T-helper 9 cell (primary cell): ENCODE data around the gene GOLGA6C.
"Not testable (repeated sequence)": the region's sequence is repeated elsewhere in the genome, so short reads cannot be mapped to it uniquely, and the experiment has no call there.

Experiments
- DNase-seq: peaks from one replicate; pipeline ENCODE4 v3.0.0-alpha.2; 2020

The GOLGA6C gene

DNA sequence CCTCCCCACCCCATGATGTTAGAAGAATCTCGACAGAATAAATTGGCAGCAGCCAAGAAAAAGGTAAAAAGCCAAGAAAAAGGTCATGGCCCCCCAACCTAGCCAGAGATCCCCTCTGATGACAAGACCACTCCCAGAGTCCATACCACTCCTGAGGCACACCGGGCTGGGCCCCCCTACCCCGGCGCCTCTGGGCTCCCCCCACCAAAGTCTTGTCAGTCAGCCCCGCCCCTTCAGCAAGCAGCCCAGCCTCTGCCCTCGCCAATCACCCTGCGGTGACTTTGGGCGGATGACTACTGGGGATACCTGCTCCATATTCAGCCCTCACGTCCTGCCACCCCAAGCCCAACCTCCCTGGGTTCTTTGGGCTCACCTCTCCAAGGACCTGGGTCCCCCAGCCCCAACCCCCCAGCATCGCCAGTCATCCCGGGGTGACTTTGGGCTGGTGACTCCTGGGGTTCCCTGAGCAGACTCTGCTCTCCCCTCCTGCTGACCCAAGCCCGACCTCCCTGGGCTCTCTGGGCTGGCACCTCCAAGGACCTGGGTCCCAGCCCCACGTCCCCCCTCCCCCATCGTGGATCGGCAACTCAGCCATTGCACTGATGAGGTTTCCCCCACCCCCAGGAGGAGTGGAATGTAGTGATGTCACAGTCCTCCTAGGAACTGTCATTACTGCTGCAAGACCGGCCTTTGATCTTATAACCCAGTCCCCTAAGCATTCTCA, 648 bp downstream of the GOLGA6C start:
- not testable (repeated sequence) for DNase-seq

DNA sequence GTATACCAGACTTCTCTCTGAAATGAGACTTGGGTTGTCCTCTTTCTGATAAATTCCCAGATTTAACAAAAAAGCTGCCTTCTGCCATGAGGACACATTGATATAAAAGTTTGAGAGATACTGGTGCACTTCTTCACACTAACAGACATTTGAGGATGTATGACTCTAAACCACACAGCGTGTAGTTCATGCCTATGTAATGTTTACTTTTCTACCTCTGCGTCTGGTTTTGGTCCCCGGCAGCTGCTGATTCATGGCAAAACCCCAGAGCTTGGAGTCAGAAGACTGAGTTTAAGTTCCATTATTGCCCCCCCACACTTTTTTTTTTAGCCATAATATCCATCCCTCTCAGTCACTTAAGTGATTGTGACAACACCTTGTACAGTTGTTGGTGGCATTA, 1.7 kb downstream of the GOLGA6C start:
- not testable (repeated sequence) for DNase-seq

DNA sequence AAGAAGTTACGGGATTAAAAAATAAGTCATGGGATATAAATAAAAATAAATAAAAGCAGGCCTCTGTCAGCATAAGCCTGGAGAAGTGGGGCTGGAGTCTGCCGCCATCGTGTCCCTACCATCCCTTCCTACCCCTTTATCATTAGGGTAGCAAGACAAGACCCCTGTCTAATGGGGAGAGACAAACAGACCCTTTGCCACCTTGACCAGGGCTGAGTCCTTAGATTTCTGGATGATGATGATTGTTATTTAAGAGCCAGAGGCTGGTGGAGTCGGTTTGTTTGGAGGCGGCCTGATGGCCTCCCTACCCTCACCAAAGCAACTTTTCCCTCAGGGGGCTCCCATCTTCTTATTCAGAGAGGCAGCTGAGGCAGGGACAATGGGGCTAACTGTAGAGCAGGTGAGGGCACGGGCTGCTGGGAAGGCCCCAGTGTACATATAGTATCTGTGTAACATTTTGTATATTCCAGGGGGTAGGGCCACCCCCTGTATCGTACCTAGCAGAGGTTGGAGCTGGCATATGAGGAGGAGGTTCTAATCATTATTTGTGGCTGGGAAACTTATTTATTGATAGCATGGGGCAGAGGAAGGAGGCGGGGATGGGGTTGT, 15.7 kb downstream of the GOLGA6C start:
- not testable (repeated sequence) for DNase-seq

DNA sequence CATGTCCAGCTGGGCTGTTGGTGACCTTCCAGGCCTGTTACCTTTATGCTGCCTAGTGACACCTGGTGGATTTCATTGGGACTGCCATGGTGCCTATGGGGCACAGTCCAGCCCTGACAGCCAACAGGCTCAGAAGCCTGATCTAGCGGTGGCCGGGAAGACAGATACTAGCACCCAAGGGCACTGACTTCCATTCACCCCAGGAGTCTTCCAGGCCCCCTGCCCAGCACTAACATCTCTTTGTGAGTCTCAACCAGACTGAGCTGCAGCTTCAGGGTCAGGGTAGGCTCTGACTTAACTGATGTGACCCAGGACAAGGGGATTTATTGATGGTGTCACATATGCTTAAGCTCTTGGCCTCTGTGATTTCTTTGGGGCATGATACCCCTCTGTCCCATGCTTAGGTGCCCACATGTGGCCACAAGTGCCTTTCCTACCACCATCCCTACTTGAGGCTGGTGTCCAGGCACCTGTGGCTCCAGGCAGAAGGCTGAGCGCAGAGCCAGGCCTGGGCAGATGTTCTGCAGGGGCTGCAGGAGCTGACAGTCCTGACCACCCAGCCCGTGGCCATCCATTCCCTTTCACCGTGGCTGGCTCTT, 16.5 kb downstream of the GOLGA6C start:
- DNase-seq: peak; percentile 43

DNA sequence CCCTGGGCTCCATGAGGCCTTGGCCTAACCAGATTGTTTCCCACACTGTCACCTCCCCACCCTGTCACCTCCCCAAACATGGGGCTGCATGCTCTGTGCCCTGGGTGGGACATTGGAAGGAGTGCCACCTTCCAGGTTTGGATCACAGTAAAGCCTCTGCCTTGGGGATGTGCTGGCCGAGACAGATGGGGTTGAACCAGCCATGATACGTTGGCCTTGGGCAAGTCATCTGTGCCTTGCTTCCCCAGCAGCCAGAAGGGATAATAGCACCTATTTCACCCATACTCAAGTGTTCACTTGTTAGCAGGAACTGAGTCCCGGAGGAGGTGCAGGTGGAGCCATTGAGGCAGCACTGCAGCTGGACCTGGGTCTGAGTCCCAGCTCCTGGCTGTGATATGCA, 17.5 kb downstream of the GOLGA6C start:
- DNase-seq: not testable (repeated sequence)

DNA sequence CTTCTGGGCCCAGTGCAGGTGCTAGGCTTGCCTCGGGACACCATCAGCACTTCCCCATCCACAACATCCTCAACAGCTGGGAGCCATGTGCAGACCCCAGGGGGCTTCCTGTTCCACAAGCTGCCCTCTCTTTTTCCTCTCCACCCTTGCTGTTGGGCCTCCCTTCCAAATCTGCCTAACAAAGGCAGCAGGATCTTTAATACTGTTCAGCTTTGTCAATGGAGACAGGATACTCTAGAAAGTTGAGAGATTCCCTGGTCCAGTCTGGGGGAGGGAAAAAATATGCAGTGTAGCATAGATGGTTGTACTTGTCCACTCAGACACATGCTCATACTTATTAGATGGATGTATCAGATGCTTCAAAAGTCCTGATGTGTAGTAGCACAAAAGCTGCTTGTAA, 20.4 kb downstream of the GOLGA6C start:
- DNase-seq: not testable (repeated sequence)

DNA sequence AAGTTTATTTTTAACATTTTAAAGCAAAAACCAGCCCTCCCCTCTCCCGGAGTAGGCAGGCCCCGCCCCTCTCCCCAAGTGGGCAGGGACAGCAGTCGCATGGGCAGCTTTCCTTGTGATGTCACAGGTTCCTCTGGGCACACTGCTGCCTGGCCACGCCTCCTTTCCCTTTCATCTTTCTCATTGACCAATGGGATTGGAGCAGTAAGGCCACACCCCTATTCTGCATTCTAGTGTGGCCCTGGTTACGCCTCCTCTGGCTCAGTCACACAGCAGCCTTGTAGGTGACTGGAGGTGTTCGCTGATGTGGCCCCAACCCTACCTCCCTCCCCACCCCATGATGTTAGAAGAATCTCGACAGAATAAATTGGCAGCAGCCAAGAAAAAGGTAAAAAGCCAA, 24.4 kb downstream of the GOLGA6C start, which contains the start of gene GOLGA6D:
TSS of gene GOLGA6D (plus strand) at position 264 of the 400 bp plus-strand sequence. CDS start at position 305, 41 bp downstream.
- DNase-seq: not testable (repeated sequence)

DNA sequence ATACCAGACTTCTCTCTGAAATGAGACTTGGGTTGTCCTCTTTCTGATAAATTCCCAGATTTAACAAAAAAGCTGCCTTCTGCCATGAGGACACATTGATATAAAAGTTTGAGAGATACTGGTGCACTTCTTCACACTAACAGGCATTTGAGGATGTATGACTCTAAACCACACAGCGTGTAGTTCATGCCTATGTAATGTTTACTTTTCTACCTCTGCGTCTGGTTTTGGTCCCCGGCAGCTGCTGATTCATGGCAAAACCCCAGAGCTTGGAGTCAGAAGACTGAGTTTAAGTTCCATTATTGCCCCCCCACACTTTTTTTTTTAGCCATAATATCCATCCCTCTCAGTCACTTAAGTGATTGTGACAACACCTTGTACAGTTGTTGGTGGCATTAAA, 26.0 kb downstream of the GOLGA6C start:
- not testable (repeated sequence) for DNase-seq

DNA sequence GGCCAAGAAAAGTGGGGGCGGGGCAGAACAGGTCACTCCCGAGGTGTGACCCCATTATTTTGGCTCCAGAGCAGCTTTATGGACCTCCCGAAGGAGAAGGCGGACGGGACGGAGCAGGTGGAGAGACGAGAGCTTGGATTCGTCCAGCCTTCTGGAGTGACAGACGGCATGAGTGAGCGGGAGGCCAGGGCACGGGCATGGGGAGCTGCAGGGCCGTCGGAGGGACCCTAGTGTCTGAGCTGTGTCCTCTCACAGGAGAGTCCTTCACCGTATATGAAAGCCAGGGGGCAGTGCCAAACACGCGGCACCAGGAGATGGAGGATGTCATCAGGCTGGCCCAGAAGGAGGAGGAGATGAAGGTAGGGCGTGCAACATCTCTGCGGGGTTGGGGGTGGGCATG, 35.5 kb downstream of the GOLGA6C start:
- DNase-seq: not testable (repeated sequence)

DNA sequence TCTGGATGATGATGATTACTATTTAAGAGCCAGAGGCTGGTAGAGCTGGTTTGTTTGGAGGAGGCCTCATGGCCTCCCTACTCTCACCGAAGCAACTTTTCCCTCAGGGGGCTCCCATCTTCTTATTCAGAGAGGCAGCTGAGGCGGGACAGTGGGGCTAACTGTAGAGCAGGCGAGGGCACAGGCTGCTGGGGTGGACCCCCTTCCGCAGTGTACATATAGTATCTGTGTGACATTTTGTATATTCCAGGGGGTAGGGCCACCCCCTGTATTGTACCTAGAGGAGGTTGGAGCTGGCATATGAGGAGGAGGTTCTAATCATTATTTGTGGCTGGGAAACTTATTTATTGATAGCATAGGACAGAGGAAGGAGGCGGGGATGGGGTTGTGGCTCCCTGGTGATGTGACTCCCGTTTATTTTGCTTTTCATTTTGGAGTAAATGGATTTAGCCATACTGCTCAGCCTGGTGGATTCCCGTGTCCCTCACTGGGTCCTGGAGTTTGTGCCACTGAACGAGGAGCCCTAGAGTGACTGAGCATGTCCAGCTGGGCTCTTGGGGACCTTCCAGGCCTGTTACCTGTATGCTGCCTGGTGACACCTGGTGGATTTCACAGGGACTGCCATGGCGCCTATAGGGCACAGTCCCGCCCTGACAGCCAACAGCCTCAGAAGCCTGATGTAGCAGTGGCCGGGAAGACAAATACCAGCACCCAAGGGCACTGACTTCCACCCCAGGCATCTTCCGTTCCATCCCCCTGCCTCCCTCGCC, 40.6 kb downstream of the GOLGA6C start:
- not testable (repeated sequence) for DNase-seq

DNA sequence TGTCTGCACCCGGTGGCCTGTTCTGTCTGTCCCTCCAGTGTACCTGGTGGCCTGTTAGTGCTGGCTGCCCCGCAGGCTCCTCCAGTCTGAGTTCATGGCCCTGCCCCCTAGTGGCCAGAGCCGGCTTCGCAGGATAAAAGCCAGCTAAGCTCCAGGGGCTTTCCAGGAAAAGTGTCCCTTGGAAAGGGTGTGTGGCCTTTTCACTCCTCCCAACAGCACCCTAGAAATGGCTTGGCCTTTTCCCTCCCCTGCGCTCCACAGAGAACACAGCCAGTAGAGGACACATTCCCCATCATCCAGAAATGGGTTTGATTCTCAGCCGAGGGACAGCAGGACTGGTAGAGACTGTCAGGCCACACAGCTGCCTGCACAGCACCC, 41.2 kb downstream of the GOLGA6C start:
- DNase-seq: peak; percentile 52

DNA sequence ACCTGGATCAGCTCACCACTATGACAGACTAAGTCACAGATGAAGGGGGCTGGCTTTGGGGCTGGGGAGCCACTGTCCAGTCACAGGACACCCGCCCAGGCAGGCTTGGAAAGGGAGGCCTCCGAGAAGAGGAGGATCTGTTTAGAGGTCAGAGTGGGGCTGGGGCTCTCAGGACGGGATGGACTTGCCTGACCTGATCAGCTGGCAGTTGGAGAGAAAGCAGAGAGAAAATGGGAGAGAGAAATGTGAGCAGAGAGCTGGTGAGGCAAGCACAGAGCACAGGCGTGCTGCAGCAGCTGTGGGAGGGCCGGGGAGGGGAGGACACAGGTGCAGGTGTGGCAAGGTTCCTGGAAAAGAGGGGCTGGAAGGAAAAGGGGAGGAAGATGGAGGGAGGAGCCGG, 41.9 kb downstream of the GOLGA6C start:
- DNase-seq: not testable (repeated sequence)

DNA sequence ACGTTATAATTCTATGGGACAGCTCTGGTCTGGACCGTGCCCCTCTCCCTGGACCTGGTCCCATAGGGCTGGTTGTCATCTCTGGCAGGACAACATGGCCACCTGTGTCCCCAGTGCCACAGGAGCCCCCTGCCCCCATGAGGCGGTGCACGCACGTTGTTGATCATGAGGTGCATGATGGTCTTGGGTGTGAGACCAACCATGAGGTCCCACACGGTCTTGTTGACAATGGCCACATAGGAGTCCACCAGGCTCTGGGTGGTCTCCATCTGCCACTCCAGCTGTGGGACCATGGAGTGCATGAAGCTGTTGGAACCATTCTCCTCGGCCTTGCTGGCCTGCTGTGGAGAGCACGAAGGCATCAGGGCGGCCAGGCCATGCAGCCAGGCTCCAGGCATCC, 44.2 kb downstream of the GOLGA6C start:
- no peak for DNase-seq

DNA sequence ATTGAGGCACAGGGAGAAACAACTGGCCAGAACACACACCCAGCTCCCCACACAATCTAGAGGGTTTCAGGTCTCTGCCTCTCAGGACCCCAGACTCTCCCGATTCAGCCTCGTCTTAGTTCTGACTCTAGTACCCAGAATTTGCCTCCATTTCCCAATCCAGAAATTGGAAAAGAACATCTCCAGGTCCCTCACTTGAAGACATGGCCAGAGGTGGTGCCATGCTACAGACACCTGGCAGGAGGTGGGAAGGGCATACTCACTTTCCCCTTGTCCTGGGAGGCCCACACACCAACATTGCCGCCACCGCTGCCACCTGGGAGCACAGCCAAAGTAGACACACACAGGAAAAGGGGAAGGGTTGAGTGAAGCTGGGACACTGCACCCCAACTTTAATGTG, 44.6 kb downstream of the GOLGA6C start:
- not testable (repeated sequence) for DNase-seq

DNA sequence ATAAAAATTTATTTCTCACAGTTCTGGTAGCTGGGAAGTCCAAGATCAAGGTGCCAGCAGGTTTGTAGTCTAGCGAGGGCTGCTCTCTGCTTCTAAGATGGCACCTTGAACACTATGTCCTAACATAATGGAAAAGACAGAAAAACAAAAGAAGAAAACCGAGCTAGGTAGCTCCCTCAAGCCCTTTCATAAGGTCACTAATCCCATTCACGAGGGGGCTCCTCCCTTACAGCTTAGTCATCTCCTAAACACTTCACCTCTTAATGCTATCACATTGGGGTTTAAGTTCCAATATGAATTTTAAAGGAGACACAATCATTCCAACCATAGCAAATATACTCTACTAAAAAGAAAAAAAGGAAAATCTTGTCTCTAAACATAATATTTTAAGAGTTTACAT, 48.1 kb downstream of the GOLGA6C start:
- no peak for DNase-seq

DNA sequence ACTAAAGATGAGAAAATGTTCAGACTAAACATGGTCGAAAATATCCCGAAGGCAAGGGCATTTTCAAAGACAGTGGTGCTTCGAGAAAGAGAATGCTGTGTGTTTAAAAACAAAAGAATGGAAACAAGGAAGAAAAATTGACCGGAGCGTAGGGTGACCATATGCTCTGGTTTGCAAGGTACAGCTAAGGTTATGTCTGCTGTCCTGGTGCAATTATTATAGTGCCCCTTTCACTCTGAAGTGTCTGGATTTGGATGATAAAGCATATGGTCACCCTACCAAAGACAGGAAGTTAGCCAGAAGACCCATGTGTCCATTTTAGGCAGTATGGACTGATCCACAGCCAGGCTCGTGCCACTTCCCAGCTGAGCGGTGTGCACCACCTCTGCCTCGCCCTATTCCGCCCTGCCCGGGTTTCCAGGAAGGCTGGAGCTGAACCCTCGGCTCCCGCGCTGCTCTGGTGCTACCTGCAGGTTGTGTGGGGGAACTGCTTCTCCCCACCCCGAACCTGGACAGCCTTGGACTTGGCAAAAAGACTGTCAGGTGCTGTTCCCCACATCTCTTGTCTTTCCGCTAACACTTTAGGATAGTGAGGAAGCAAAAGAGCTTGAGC, 49.8 kb downstream of the GOLGA6C start:
- no peak for DNase-seq

DNA sequence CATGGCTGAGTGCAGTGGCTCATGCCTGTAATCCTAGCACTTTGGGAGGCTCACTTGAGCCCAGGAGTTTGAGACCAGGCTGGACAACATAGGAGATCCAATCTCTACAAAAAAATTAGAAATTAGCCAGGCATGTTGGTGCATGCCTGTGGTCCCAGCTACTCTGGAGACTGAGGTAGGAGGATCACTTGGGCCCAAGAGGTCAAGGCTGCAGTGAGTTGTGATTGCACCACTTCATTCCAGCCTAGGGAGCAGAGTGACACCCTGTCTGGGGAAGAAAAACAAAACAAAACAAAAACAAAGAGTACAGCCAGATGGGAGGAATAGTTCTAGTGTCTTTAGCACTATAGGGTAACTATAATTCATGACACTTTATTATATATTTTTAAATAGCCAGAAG, 51.6 kb downstream of the GOLGA6C start:
- DNase-seq: no peak

DNA sequence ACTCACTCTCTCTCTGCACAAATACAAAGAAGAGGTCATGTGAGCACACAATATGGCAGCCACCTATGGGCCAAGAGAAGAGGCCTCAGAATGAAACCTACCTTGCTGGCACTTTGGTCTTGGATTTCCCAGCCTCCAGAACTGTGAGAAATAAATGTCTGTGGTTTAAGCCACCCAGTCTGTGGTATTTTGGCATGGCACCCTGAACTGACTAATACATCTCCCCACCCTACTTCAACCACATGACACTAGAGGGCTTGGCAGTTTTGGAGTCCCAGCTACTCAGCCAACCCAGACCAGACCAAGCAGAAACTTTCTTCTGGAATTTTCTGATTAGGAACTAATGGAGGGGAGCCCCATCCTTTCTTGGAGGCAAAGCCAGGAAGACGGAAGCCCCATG, 54.4 kb downstream of the GOLGA6C start:
- DNase-seq: not testable (repeated sequence)

DNA sequence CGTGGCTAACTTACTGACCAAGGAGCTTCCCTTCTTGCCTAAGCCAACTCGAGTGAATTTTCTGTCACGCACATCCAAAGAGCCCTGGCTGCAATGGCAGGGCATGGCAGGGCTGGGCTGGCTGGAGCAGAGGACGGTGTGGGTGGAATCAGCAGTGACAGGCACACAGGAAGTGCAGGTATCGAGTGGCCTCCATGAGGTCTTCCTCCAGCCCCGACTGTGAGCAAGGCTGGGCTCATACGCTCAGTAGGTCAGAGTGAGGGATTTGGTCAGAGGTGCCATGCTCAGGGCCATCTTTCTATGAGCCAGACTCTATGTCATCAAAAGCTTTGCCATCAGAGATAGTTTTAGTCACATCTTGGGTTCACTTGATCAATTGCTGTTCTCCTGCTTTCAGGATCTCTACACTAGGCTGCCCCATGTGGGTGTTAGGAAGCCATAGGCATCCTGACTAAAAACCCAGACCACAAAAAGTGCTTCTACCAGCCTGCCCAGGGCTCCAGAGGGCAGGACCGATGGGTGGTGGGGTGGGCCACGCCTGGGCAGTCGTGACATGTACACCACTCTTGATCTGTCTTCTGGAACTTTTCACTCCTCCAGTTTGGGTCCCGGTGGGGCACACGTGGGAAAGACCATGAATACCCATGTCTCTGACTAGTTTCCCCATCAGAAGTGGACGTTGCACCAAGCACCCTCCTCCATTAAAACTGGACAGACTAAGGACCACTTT, 55.1 kb downstream of the GOLGA6C start:
- DNase-seq: no peak

DNA sequence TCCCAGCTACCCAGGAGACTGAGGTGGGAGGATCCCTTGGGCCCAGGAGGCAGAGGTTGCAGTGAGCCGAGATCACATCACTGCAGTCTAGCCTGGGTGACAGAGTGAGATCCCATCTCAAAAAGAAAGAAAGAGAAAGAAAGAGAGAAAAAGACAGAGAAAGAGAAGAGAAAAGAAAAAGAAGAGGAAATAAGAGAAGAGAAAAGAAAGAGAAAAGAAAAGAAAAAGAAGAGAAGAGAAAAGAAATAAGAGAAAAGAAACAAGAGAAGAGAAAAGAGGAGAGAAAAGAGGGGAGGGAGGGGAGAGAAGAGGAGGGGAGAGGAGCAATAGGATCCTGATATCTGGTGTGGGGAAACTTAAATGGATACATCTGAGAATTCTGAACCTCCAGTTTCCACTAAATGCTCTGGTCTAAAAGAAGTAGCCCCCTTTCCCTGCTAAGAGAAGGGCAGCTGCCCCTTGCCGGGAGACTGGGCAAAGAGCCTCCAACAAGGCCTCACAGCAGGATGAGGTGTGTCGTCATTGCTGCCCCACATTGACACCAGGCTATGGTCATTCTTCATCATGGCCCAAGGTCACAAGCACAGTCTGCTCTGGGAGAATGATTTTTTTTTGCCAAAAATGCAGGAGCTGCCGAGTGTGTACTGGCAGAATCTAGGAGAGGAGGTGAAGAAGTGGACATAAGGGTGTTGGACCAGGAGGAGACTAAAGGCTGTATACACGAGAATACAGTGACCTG, 56.6 kb downstream of the GOLGA6C start:
- no peak for DNase-seq

DNA sequence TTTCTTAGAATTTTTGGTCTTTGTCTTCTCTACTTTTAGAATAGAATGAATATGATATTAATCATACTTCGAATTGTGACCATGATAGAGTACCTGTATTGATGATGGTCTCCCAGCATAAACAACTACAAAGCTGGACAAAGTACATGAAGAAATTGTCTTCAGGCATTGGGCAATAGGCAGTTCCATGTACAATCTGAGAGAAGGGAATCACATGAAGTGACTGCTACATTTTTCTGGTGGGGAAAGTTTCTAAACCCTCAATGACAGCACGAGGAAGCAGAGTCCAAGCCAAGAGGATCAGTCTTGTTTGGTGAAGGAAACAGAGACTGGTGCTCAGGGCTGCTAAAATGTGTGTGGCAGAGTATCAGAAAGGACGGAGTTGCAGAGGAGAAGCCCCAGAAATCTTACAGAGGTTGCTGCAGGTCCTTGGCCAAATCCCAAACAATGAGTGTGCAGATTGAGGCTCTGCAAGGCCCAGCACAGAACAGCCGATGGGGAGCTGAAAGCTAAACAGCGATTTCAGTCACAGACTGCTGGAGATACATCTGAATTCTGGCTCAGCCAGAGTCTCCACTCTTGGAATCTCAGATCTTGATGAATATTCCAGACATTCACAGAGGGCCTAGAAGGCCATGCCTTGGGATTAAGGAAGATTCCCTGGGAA, 61.2 kb downstream of the GOLGA6C start:
- not testable (repeated sequence) for DNase-seq
